ENCODE results near the gene IQGAP2.
"Not testable (repeated sequence)": the region's sequence is repeated elsewhere in the genome, so short reads cannot be mapped to it uniquely, and the experiment has no call there.

Gene IQGAP2

GRCh38 chr5:76674330-76675066 lies 271.4 kb downstream of the IQGAP2 start:
- no peak for DNase-seq

- no peak for DNase-seq
Observed at GRCh38 chr5:76675364-76675763, 272.3 kb downstream of the IQGAP2 start.

GRCh38 chr5:76677849-76678472 lies 274.9 kb downstream of the IQGAP2 start:
- DNase-seq, result no peak

- no peak for DNase-seq
Observed at GRCh38 chr5:76679231-76679630, 276.1 kb downstream of the IQGAP2 start.

- DNase-seq, result not testable (repeated sequence)
Observed at GRCh38 chr5:76680826-76681225, 277.7 kb downstream of the IQGAP2 start.

GRCh38 chr5:76681287-76681686 lies 278.2 kb downstream of the IQGAP2 start:
- no peak for DNase-seq

- no peak for DNase-seq
Observed at GRCh38 chr5:76682387-76682786, 279.3 kb downstream of the IQGAP2 start.

- no peak for DNase-seq
Observed at GRCh38 chr5:76683816-76684731, 281.0 kb downstream of the IQGAP2 start.

GRCh38 chr5:76684756-76685519 lies 281.9 kb downstream of the IQGAP2 start:
- DNase-seq, result no peak

- no peak for DNase-seq
Observed at GRCh38 chr5:76685704-76686103, 282.6 kb downstream of the IQGAP2 start.

- DNase-seq, result no peak
Observed at GRCh38 chr5:76688212-76688611, 285.1 kb downstream of the IQGAP2 start.

- DNase-seq, result no peak
Observed at GRCh38 chr5:76688836-76689235, 285.8 kb downstream of the IQGAP2 start.

GRCh38 chr5:76689321-76690036 lies 286.4 kb downstream of the IQGAP2 start:
- no peak for DNase-seq

- no peak for DNase-seq
Observed at GRCh38 chr5:76690037-76690679, 287.1 kb downstream of the IQGAP2 start.

- DNase-seq, result no peak
Observed at GRCh38 chr5:76690704-76691466, 287.8 kb downstream of the IQGAP2 start.

- no peak for DNase-seq
Observed at GRCh38 chr5:76691467-76692273, 288.6 kb downstream of the IQGAP2 start.

- no peak for DNase-seq
Observed at GRCh38 chr5:76692274-76692540, 289.1 kb downstream of the IQGAP2 start.

- DNase-seq, result no peak
Observed at GRCh38 chr5:76692651-76693050, 289.6 kb downstream of the IQGAP2 start.

GRCh38 chr5:76693141-76693540 lies 290.1 kb downstream of the IQGAP2 start:
- no peak for DNase-seq

- no peak for DNase-seq
Observed at GRCh38 chr5:76694317-76694716, 291.2 kb downstream of the IQGAP2 start.

All from midbrain (tissue), 1 donor.